Neural progenitor cell (in vitro differentiated cells): ENCODE results near the gene TRIM40.

Source experiments
- EZH2phosphoT487 ChIP-seq: fragments of 200-600 bp; sonication (generic); IDR thresholded peaks from 2 replicates; pipeline ENCODE4 v1.6.1; 2017; ENCODE audit warnings: antibody characterized with exemption
- TF ChIP-seq, protein P1 (sequence below): fragments of 200-600 bp; sonication (generic); IDR thresholded peaks from 2 replicates; pipeline ENCODE4 v1.5.1; 2017; ENCODE audit warnings: antibody characterized with exemption, mild to moderate bottlenecking

DNA sequence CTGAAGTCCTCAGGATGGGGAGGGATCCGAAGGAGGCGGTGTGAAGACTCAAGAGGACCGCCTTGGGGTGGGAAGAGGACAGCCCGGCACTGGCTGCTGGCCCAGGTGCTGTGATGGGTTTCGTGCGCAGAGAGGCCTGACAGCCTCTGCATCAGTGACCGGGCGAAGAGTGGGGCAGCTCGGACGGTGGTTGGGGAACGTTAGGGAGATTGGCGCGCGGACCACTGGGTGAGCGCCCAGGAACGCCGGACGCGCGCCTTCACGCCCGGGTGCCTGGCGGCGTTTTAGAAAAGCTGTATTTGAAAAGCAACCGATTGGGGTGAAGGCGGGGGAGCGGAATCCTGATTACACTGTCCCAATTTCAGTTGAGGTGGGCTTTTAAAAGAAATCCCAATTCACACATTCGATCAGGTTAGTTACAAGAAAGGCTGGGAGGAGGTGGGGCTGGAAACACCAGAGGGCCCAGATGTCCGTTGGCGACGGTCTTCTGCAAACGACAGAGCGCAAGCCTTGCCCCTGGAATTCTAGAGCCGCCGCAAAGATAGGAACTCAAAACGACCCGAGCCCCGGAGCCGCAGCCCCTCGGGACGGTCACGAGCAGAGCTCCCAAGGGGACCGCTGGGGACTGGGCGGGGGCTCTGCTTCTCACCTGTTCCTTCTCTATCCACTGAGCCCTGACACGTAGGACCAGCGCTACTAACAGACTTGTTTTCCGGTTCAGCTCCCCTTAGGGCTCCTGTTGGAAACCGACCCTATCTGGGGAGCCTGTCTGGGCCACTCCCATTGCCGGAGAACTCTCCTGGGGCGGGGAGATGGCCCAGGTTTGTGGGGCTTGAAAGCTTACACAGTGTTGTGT lies 8.5 kb upstream of the TRIM40 start:
- TF ChIP-seq EZH2phosphoT487: peak; percentile 78
- TF ChIP-seq, protein P1, sequence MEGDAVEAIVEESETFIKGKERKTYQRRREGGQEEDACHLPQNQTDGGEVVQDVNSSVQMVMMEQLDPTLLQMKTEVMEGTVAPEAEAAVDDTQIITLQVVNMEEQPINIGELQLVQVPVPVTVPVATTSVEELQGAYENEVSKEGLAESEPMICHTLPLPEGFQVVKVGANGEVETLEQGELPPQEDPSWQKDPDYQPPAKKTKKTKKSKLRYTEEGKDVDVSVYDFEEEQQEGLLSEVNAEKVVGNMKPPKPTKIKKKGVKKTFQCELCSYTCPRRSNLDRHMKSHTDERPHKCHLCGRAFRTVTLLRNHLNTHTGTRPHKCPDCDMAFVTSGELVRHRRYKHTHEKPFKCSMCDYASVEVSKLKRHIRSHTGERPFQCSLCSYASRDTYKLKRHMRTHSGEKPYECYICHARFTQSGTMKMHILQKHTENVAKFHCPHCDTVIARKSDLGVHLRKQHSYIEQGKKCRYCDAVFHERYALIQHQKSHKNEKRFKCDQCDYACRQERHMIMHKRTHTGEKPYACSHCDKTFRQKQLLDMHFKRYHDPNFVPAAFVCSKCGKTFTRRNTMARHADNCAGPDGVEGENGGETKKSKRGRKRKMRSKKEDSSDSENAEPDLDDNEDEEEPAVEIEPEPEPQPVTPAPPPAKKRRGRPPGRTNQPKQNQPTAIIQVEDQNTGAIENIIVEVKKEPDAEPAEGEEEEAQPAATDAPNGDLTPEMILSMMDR: no peak
